Loucy (cell line): ENCODE measurements around the gene PRKCE.

Experiments used
- EZH2phosphoT487 ChIP-seq: fragments of 200-600 bp; IDR thresholded peaks from 2 replicates; pipeline ENCODE4 v1.6.1; 2018; ENCODE audit warnings: antibody characterized with exemption, mild to moderate bottlenecking, moderate library complexity, borderline replicate concordance
- TF ChIP-seq, protein P1 (sequence below): fragments of 200-600 bp; sonication (generic); conservative IDR thresholded peaks from 2 replicates; pipeline ENCODE4 v1.5.1; 2014; ENCODE audit warnings: mild to moderate bottlenecking, antibody characterized with exemption, low read length

DNA sequence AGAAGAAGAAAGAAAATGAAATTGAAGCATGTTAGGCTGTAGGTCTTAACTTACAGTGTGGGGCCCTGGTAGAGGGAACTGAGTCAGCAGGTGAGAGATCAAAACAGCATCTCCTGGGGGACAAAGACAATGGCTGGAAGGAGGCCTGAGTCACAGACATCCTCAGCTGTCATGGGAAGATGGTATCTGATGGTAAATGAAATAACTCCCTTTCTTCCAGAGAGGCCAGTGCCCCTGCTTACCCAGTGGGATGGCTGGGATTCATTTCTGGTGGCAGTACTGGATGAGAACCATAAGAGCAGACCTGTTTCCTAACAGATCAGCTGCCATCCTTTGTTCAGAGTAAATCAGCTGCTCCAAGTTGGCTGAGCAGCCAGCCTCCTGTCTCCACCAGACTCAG lies 394.4 kb downstream of the PRKCE start:
- TF ChIP-seq, protein P1, sequence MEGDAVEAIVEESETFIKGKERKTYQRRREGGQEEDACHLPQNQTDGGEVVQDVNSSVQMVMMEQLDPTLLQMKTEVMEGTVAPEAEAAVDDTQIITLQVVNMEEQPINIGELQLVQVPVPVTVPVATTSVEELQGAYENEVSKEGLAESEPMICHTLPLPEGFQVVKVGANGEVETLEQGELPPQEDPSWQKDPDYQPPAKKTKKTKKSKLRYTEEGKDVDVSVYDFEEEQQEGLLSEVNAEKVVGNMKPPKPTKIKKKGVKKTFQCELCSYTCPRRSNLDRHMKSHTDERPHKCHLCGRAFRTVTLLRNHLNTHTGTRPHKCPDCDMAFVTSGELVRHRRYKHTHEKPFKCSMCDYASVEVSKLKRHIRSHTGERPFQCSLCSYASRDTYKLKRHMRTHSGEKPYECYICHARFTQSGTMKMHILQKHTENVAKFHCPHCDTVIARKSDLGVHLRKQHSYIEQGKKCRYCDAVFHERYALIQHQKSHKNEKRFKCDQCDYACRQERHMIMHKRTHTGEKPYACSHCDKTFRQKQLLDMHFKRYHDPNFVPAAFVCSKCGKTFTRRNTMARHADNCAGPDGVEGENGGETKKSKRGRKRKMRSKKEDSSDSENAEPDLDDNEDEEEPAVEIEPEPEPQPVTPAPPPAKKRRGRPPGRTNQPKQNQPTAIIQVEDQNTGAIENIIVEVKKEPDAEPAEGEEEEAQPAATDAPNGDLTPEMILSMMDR, result no peak
- no peak for TF ChIP-seq EZH2phosphoT487
